ENCODE results near the gene POLR2J. TPM values are rescaled to one million over a fixed set of nuclear protein-coding genes. Genes with fewer than 3 reads are reported as not detected.

POLR2J gene
- total RNA-seq, 1 experiment from 2014 or later = 50.5 TPM

GRCh38 chr7:102463841-102464576, 14.7 kb downstream of the POLR2J start:
- Mint-ChIP-seq H3K9me3 (no peaks in the 10 kb centered on the region), H3K4me3 (peak overlapping the region; percentile 94), H3K36me3 (no peaks in the 10 kb centered on the region), H3K27me3 (ENCODE audit: low read depth) (no peaks in the 10 kb centered on the region), H3K4me1 (peaks cover 8% of the 10 kb centered on the region), H3K27ac (peak overlapping the region; percentile 80)
- POLR2A ChIA-PET = no interaction called here
- no peak for TF ChIP-seq ETV6 (CRISPR knock-in tag; IDR thresholded peaks at IDR 0.05)
- 0 out of 2 replicates have a peak, but pooled peaks have one; percentile 43 for TF ChIP-seq TCF7 (CRISPR knock-in tag; IDR thresholded peaks at IDR 0.05; ENCODE audit: low read depth)
- 0 out of 2 replicates have a peak, but pooled peaks have one; percentile 20 for TF ChIP-seq ZNF512 (CRISPR knock-in tag; IDR thresholded peaks at IDR 0.05; ENCODE audit: borderline replicate concordance)
- TF ChIP-seq NFE2L1 (CRISPR knock-in tag; IDR thresholded peaks at IDR 0.05) = 0 out of 2 replicates have a peak, but pooled peaks have one; percentile 41
- ATAC-seq (no peak), DNase-seq (ENCODE audit: low spot score) (no peak)
- CTCF ChIA-PET = interaction anchor here (0.6 to 3.0 kb wide), 6 partner anchors 8 to 187 kb away, joined by 3 to 14 read pairs (median 3); partner anchors contain the start of gene PRKRIP1

- Mint-ChIP-seq H3K36me3 (peaks cover 19% of the 10 kb centered on the region), H3K27me3 (ENCODE audit: low read depth) (no peaks in the 10 kb centered on the region), H3K4me3 (no peak overlapping the region), H3K4me1 (peaks cover 8% of the 10 kb centered on the region), H3K27ac (no peak overlapping the region), H3K9me3 (no peaks in the 10 kb centered on the region)
- DNase-seq (ENCODE audit: low spot score) (no peak), ATAC-seq (no peak)
- CTCF ChIA-PET = interaction anchor here (1.0 kb wide), 1 partner anchor 48 kb away, joined by 3 read pairs; no protein-coding TSS in a partner anchor
- POLR2A ChIA-PET = no interaction called here
- TF ChIP-seq ZNF281 (CRISPR knock-in tag; IDR thresholded peaks at IDR 0.05) (no peak), ZNF138 (CRISPR knock-in tag; conservative IDR thresholded peaks at IDR 0.05) (no peak), ZNF121 (CRISPR knock-in tag; IDR thresholded peaks at IDR 0.05) (no peak), HMGA2 (CRISPR knock-in tag; IDR thresholded peaks at IDR 0.05) (no peak), CREB1 (CRISPR knock-in tag; IDR thresholded peaks at IDR 0.05) (no peak), RORB (CRISPR knock-in tag; IDR thresholded peaks at IDR 0.05) (no peak), ZBTB43 (CRISPR knock-in tag; IDR thresholded peaks at IDR 0.05) (no peak), ARID4B (CRISPR knock-in tag; IDR thresholded peaks at IDR 0.05; ENCODE audit: borderline replicate concordance) (no peak), ZNF232 (CRISPR knock-in tag; IDR thresholded peaks at IDR 0.05) (no peak), CREM (CRISPR knock-in tag; IDR thresholded peaks at IDR 0.05) (no peak), GTF2I (CRISPR knock-in tag; conservative IDR thresholded peaks at IDR 0.05) (no peak), EMX1 (CRISPR knock-in tag; IDR thresholded peaks at IDR 0.05) (no peak), SMAD4 (CRISPR knock-in tag; IDR thresholded peaks at IDR 0.05) (no peak), OVOL2 (CRISPR knock-in tag; IDR thresholded peaks at IDR 0.05; ENCODE audit: borderline replicate concordance) (no peak), CBFB (CRISPR knock-in tag; IDR thresholded peaks at IDR 0.05; ENCODE audit: low read depth) (no peak), AR (CRISPR knock-in tag; IDR thresholded peaks at IDR 0.05) (no peak), TEAD4 (CRISPR knock-in tag; IDR thresholded peaks at IDR 0.05) (no peak), KAT7 (CRISPR knock-in tag; IDR thresholded peaks at IDR 0.05; ENCODE audit: borderline replicate concordance) (no peak)
These were observed 18.3 kb downstream of the POLR2J start for GRCh38 chr7:102460467-102460866.
